H1 (cell line): ENCODE data around the gene CCDC12. TPM values are rescaled to one million over a fixed set of nuclear protein-coding genes. Genes with fewer than 3 reads are reported as not detected.

Source experiments
- CTCF ChIA-PET: fragments of 300-600 bp; sonication (Branson Sonifier 250); formaldehyde crosslinking; loops from one replicate; lab custom pipeline; 2021; ENCODE audit not compliant: partially characterized antibody; lab: Charles Lee
- POLR2A ChIA-PET: fragments of 300-600 bp; sonication (Branson Sonifier 250); formaldehyde crosslinking; loops from one replicate; lab custom pipeline; 2021; ENCODE audit warnings: inconsistent platforms; ENCODE audit not compliant: partially characterized antibody; lab: Charles Lee
- DNase-seq, 2 experiments: peaks; one replicate each; pipeline versions ENCODE4 v3.0.0 to v3.0.0-alpha.2; 2010 to 2022; ENCODE audit warnings: low spot score in 2 of 2, low read depth in 1 of 2, mixed read lengths in 1 of 2
- FAIRE-seq: peaks from 2 replicates; lab custom pipeline; 2011; peaks lifted over from hg19 to GRCh38; lab: Jason Lieb, UNC
- H2AFZ ChIP-seq: 2 replicates; pipeline ENCODE4 v1.8.1; 2012; ENCODE audit warnings: low read length, inconsistent platforms
- H2AK5ac ChIP-seq: 2 replicates; pipeline ENCODE4 v1.6.1; 2013; ENCODE audit warnings: low read depth, low read length
- H2BK120ac ChIP-seq: replicated peaks from 2 replicates; pipeline ENCODE3; 2013; ENCODE audit warnings: low read depth, low read length, inconsistent platforms
- H2BK12ac ChIP-seq: 2 replicates; pipeline ENCODE4 v1.6.1; 2013; ENCODE audit warnings: low read depth, low read length
- H2BK15ac ChIP-seq: 2 replicates; pipeline ENCODE4 v1.6.1; 2013; ENCODE audit warnings: low read length
- H2BK20ac ChIP-seq: 2 replicates; pipeline ENCODE4 v1.6.1; 2013; ENCODE audit warnings: low read length
- H2BK5ac ChIP-seq: 2 replicates; pipeline ENCODE4 v1.6.1; 2013; ENCODE audit warnings: low read depth, low read length
- H3K14ac ChIP-seq: 2 replicates; pipeline ENCODE4 v1.6.1; 2013; ENCODE audit warnings: inconsistent platforms; ENCODE audit not compliant: insufficient read length
- H3K18ac ChIP-seq: 2 replicates; pipeline ENCODE4 v1.6.1; 2013; ENCODE audit warnings: low read length; ENCODE audit errors: extremely low read depth
- H3K23ac ChIP-seq: 2 replicates; pipeline ENCODE4 v1.6.1; 2013; ENCODE audit warnings: inconsistent platforms; ENCODE audit not compliant: insufficient read length
- H3K23me2 ChIP-seq: 2 replicates; pipeline ENCODE4 v1.6.1; 2013; ENCODE audit warnings: low read depth, low read length
- H3K27ac ChIP-seq: 2 replicates; pipeline ENCODE4 v1.6.1; 2011; ENCODE audit warnings: low read depth, low read length, inconsistent platforms
- H3K27me3 ChIP-seq, 4 experiments: replicated peaks in 1 of 4; 1 replicate in 1 of 4; 2 replicates in 3 of 4; pipeline versions ENCODE4 v1.6.1 to v1.8.1; 2011 to 2013; ENCODE audit warnings: low read length in 3 of 4, mild to moderate bottlenecking in 3 of 4, inconsistent platforms in 2 of 4, mixed read lengths in 2 of 4, moderate library complexity in 1 of 4; ENCODE audit not compliant: control insufficient read depth in 3 of 4, insufficient read depth in 3 of 4; ENCODE audit errors: extremely low read depth in 1 of 4
- H3K36me3 ChIP-seq, 4 experiments: 2 replicates each; pipeline versions ENCODE4 v1.6.1 to v1.8.1; 2011 to 2013; ENCODE audit warnings: mild to moderate bottlenecking in 4 of 4, low read length in 3 of 4, moderate library complexity in 2 of 4, control low read depth in 1 of 4, inconsistent platforms in 1 of 4; ENCODE audit not compliant: insufficient read depth in 4 of 4, control insufficient read depth in 2 of 4
- H3K4ac ChIP-seq: replicated peaks from 2 replicates; pipeline ENCODE3; 2013; ENCODE audit warnings: low read length, low read depth, mixed read lengths, inconsistent platforms; ENCODE audit not compliant: insufficient read length
- H3K4me1 ChIP-seq, 4 experiments: replicated peaks in 1 of 4; 1 replicate in 1 of 4; 2 replicates in 3 of 4; pipeline versions ENCODE4 v1.6.1 to v1.8.1; 2011 to 2013; ENCODE audit warnings: low read length in 3 of 4, inconsistent platforms in 2 of 4, mixed read lengths in 1 of 4; ENCODE audit not compliant: insufficient read depth in 4 of 4, control insufficient read depth in 3 of 4
- H3K4me2 ChIP-seq, 2 experiments: 2 replicates each; pipeline versions ENCODE4 v1.6.1 to v1.8.1; 2011 to 2013; ENCODE audit warnings: low read depth in 2 of 2, low read length in 2 of 2, control low read depth in 1 of 2, inconsistent platforms in 1 of 2, mild to moderate bottlenecking in 1 of 2; ENCODE audit not compliant: insufficient read depth in 1 of 2
- H3K4me3 ChIP-seq, 4 experiments: fragments of 200-600, 300-600 bp in 1 of 4; sonication (generic), shearing (Covaris generic), sonication (Bioruptor Twin) in 1 of 4; 2 replicates each; pipeline versions ENCODE4 v1.5.1 to v1.8.1; 2011 to 2016; ENCODE audit warnings: low read length in 4 of 4, low read depth in 3 of 4, control low read depth in 2 of 4, inconsistent platforms in 2 of 4, mild to moderate bottlenecking in 2 of 4, mixed read lengths in 1 of 4, moderate library complexity in 1 of 4; ENCODE audit not compliant: insufficient read depth in 2 of 4; ENCODE audit errors: extremely low read depth in 1 of 4
- H3K56ac ChIP-seq: replicated peaks from 2 replicates; pipeline ENCODE3; 2013; ENCODE audit warnings: low read depth, mild to moderate bottlenecking, mixed read lengths, low read length, inconsistent platforms; ENCODE audit not compliant: insufficient read length
- H3K79me1 ChIP-seq: 2 replicates; pipeline ENCODE4 v1.6.1; 2013; ENCODE audit warnings: low read depth, low read length, control low read depth
- H3K79me2 ChIP-seq, 2 experiments: 2 replicates each; pipeline versions ENCODE4 v1.6.1 to v1.8.1; 2012 to 2013; ENCODE audit warnings: low read length in 2 of 2, mild to moderate bottlenecking in 2 of 2, inconsistent platforms in 1 of 2; ENCODE audit not compliant: insufficient read depth in 2 of 2, control insufficient read depth in 1 of 2
- H3K9ac ChIP-seq, 4 experiments: replicated peaks in 1 of 4; 1 replicate in 1 of 4; 2 replicates in 3 of 4; pipeline versions ENCODE4 v1.6.1 to v1.8.1; 2011 to 2013; ENCODE audit warnings: low read depth in 3 of 4, low read length in 3 of 4, control low read depth in 2 of 4, mild to moderate bottlenecking in 2 of 4, moderate library complexity in 2 of 4, inconsistent platforms in 1 of 4; ENCODE audit errors: extremely low read depth in 1 of 4
- H3K9me3 ChIP-seq, 2 experiments: 2 replicates each; pipeline versions ENCODE4 v1.6.1 to v1.8.1; 2012 to 2013; ENCODE audit warnings: mild to moderate bottlenecking in 2 of 2, moderate library complexity in 2 of 2, control low read depth in 1 of 2, inconsistent platforms in 1 of 2, low read depth in 1 of 2, low read length in 1 of 2, mixed read lengths in 1 of 2; ENCODE audit not compliant: insufficient read depth in 2 of 2
- H4K20me1 ChIP-seq, 2 experiments: replicated peaks in 1 of 2; 2 replicates each; pipeline versions ENCODE3 to v1.8.1; 2011 to 2013; ENCODE audit warnings: inconsistent platforms in 2 of 2, low read length in 2 of 2, mild to moderate bottlenecking in 1 of 2; ENCODE audit not compliant: insufficient read depth in 2 of 2, control insufficient read depth in 1 of 2
- H4K5ac ChIP-seq: 2 replicates; pipeline ENCODE4 v1.6.1; 2013; ENCODE audit warnings: low read length, low read depth, mixed read lengths, inconsistent platforms; ENCODE audit not compliant: insufficient read length
- H4K8ac ChIP-seq: 2 replicates; pipeline ENCODE4 v1.8.0; 2013; ENCODE audit warnings: mild to moderate bottlenecking, moderate library complexity, low read length, inconsistent platforms; ENCODE audit not compliant: insufficient read depth; ENCODE audit errors: extremely low read depth
- H4K91ac ChIP-seq: replicated peaks from 2 replicates; pipeline ENCODE3; 2013; ENCODE audit warnings: low read length, mixed read lengths, inconsistent platforms; ENCODE audit not compliant: insufficient read length
- ASH2L ChIP-seq: fragments of 200-600, 300-600 bp; sonication (generic); IDR thresholded peaks from one replicate; pipeline ENCODE4 v1.7.1; 2017; ENCODE audit warnings: low read length
- CBX5 ChIP-seq: fragments of 300-800, 300-1000 bp; sonication (generic); IDR thresholded peaks from 2 replicates; pipeline ENCODE4 v1.7.1; 2016; ENCODE audit warnings: antibody characterized with exemption, low read length, low read depth
- CBX8 ChIP-seq: fragments of 300-800, 300-1000 bp; sonication (generic); IDR thresholded peaks from 2 replicates; pipeline ENCODE4 v1.7.1; 2016; ENCODE audit warnings: low read depth, low read length, borderline replicate concordance
- CHD2 ChIP-seq: IDR thresholded peaks from 2 replicates; pipeline ENCODE4 v1.6.1; 2012; ENCODE audit warnings: low read length, improper control_type of control experiment
- FOSL1 ChIP-seq: IDR thresholded peaks from 2 replicates; pipeline ENCODE4 v1.6.1; 2011; ENCODE audit warnings: mild to moderate bottlenecking, low read depth, low read length, moderate library complexity; ENCODE audit not compliant: insufficient read depth
- MAFK ChIP-seq: IDR thresholded peaks from 2 replicates; pipeline ENCODE4 v1.6.1; 2012; ENCODE audit warnings: low read depth, mild to moderate bottlenecking, improper control_type of control experiment, low read length
- NANOG ChIP-seq: IDR thresholded peaks from 2 replicates; pipeline ENCODE4 v1.6.1; 2011; ENCODE audit warnings: low read length, low read depth, mild to moderate bottlenecking, inconsistent platforms; ENCODE audit not compliant: insufficient read depth, poor library complexity, severe bottlenecking
- RAD21 ChIP-seq, 2 experiments: IDR thresholded peaks in 1 of 2; conservative IDR thresholded peaks in 1 of 2; 2 replicates each; pipeline ENCODE4 v1.6.1; 2011; ENCODE audit warnings: low read depth in 2 of 2, low read length in 2 of 2, improper control_type of control experiment in 1 of 2, inconsistent platforms in 1 of 2, mild to moderate bottlenecking in 1 of 2, moderate library complexity in 1 of 2
- RFX5 ChIP-seq: IDR thresholded peaks from 2 replicates; pipeline ENCODE4 v1.6.1; 2011; ENCODE audit warnings: low read depth, low read length, improper control_type of control experiment, borderline replicate concordance
- RNF2 ChIP-seq: fragments of 200-900, 300-1000 bp; sonication (generic); IDR thresholded peaks from 2 replicates; pipeline ENCODE4 v1.7.1; 2016; ENCODE audit warnings: borderline replicate concordance, low read depth, mild to moderate bottlenecking, antibody characterized with exemption, low read length; ENCODE audit not compliant: poor library complexity, severe bottlenecking; ENCODE audit errors: missing control alignments
- RXRA ChIP-seq: IDR thresholded peaks from 2 replicates; pipeline ENCODE4 v1.6.1; 2011; ENCODE audit warnings: low read depth, mild to moderate bottlenecking, low read length, moderate library complexity; ENCODE audit not compliant: insufficient read depth
- SIX5 ChIP-seq: IDR thresholded peaks from 2 replicates; pipeline ENCODE4 v1.6.1; 2011; ENCODE audit warnings: mild to moderate bottlenecking, low read depth, low read length
- WGBS, 2 experiments: shearing (Covaris generic) in 1 of 2; methylation state at CpG; one replicate each; pipeline versions ENCODE4 v1.1.6 to v1.1.7; 2013 to 2015; ENCODE audit warnings: low lambda C conversion rate in 2 of 2, mixed read lengths in 2 of 2, inconsistent platforms in 1 of 2, low coverage in 1 of 2, missing lambda C conversion rate in 1 of 2; ENCODE audit not compliant: insufficient replicate concordance in 2 of 2, insufficient coverage in 1 of 2, insufficient read length in 1 of 2; ENCODE audit errors: extremely low coverage in 1 of 2, missing lambda C conversion rate in 1 of 2; 5-methylcytosine and 5-hydroxymethylcytosine counted together
- polyA plus RNA-seq, 7 experiments: library from polyadenylated mRNA; depleted of rRNA in 3 of 7; stranded (reverse) in 5 of 7; unstranded in 2 of 7; fragments of >200 nt in 5 of 7; fragments of 200-250 nt in 2 of 7; gene quantifications; 1 replicate in 5 of 7; 2 replicates in 1 of 7; 4 replicates in 1 of 7; pipeline versions ENCODE4 v1.2.1 to v1.2.3, GENCODE V29; 2011 to 2013; ENCODE audit warnings: missing spikeins in 2 of 7, mixed read lengths in 2 of 7
- total RNA-seq: library from RNA; stranded (reverse); fragmentation: NEBNext Ultra II Directional; extraction: Animal tissue kit (Norgen Biotek cat#: 25700); gene quantifications from 2 replicates; pipeline ENCODE4 v1.2.1, GENCODE V29; 2021

The CCDC12 gene
- total and polyA plus RNA-seq, 2 of the 8 experiments (the other 6 are each of a cell fraction or from before 2014, with no cell fraction given), result 29.5 to 41.3 TPM

DNA sequence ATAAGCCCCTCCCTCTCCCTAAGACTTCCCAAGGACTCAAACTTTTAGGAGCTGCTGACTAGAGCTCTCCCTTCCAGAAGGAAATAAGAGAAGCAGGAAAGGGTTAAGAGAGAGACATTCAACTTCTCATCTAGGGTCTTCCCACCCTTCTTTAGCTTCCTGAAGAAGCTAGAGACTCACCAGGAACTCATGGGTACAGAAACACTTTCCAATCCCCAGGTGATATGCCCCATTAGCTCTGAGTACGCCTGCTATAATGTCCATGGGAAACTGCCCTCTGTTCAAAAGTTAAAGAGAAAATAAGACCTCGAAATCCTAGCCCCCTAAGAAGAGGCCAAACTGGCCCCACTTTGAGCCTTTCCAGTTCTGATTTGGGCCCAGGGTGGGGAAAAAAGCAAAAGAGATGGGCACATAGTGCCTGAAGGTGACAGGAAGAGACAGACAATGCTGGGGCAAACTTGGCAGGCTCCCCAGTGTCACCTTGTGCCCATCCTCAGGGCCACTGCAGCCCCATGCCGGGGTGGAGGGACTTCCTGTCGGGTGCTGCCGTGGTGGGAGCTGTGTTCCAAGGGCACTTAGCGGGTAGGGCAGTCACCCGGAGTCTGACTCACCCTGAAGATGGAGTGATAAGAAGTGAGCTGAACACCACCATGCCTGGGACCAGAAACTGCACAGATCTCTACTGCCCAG lies 29.5 kb downstream of the CCDC12 start:
- Histone ChIP-seq H3K36me3 (no peaks in the 10 kb centered on the region; a peak in 1 of 8 replicates), H2BK15ac (no peak overlapping the region), H3K18ac (no peak overlapping the region), H4K5ac (no peak overlapping the region), H2BK12ac (no peak overlapping the region), H3K9ac (no peak overlapping the region), H2BK20ac (no peak overlapping the region), H3K27ac (no peak overlapping the region), H3K9me3 (no peaks in the 10 kb centered on the region), H2AK5ac (no peak overlapping the region), H4K20me1 (peaks cover 54 to 56% of the 10 kb centered on the region in 2 experiments), H2BK120ac (no peak overlapping the region), H3K4me1 (peaks cover 5 to 17% (median 12%) of the 10 kb centered on the region in 4 experiments), H2BK5ac (no peak overlapping the region), H3K4ac (no peak overlapping the region), H4K8ac (peak overlapping the region; percentile 52; the same call in 1 of the 2 replicates), H3K79me1 (peaks cover 49% of the 10 kb centered on the region), H3K79me2 (peaks cover 15 to 96% of the 10 kb centered on the region in 2 experiments), H3K23ac (no peak overlapping the region), H3K4me3 (no peak overlapping the region), H4K91ac (no peak overlapping the region), H3K27me3 (no peaks in the 10 kb centered on the region), H2AFZ (no peak overlapping the region), H3K4me2 (no peak overlapping the region), H3K56ac (no peak overlapping the region), H3K23me2 (no peaks in the 10 kb centered on the region; the same call in 1 of the 2 replicates), H3K14ac (no peak overlapping the region)
- 80% methylated on average over 7 of the region's 7 CpGs; no CpG with 5 or more reads in 1 of the 2 experiments for WGBS, 2 experiments
- POLR2A ChIA-PET, result interaction anchor here (1.1 to 2.3 kb wide), 3 partner anchors 9 to 33 kb away, joined by 3 to 6 read pairs (median 3); partner anchors contain the start of genes CCDC12 and NBEAL2
- DNase-seq (no peak), FAIRE-seq (no peak)
- CTCF ChIA-PET, result interaction anchor here (0.8 to 2.7 kb wide), 7 partner anchors 9 to 52 kb away, joined by 3 to 7 read pairs (median 3); no protein-coding TSS in a partner anchor
- no peak for TF ChIP-seq FOSL1
- no peak for TF ChIP-seq MAFK
- TF ChIP-seq CBX8, result no peak
- TF ChIP-seq RNF2, result no peak
- no peak for TF ChIP-seq RXRA
- TF ChIP-seq NANOG, result no peak
- TF ChIP-seq CBX5, result no peak
- TF ChIP-seq RAD21 (IDR thresholded peaks at IDR 0.05 in 1 of 2, conservative IDR thresholded peaks at IDR 0.05 in 1 of 2; ENCODE audit: low read depth in 2 of 2, low read length in 2 of 2), result no peak
- no peak for TF ChIP-seq ASH2L
- no peak for TF ChIP-seq RFX5
- no peak for TF ChIP-seq SIX5
- TF ChIP-seq CHD2, result no peak
